Prostate gland (tissue), 2 donors: ENCODE data around the gene DSTYK.

Experiments
- POLR2A ChIP-seq: fragments of 450-650 bp; IDR thresholded peaks from one replicate; pipeline ENCODE4 v1.6.1; 2016; ENCODE audit warnings: antibody characterized with exemption, mild to moderate bottlenecking
- TF ChIP-seq, protein P1 (sequence below), 4 experiments: fragments of 200-600 bp in 2 of 4; fragments of 450-650 bp in 2 of 4; sonication (generic) in 2 of 4; IDR thresholded peaks; 1 replicate in 3 of 4; 2 replicates in 1 of 4; pipeline ENCODE4 v1.5.1; 2016 to 2019; ENCODE audit warnings: antibody characterized with exemption in 4 of 4, mild to moderate bottlenecking in 2 of 4, moderate library complexity in 2 of 4

DNA sequence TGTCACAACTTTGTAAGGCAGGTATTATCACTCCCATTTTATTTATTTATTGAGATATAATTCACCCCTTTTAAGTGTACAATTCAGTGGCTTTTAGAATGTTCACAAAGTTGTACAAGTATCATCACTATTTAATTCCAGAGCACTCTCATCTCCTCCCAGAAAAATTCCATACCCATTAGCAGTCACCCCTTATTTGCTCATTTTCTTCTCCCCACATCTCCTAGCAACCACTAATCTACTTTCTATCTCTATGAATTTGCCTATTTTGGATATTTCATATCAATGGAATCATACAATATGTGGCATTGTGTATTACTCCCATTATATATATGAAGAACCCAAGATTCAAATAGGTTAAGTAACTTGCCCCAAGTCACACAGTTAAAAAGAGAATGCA is 7.0 kb downstream of the DSTYK start:
- TF ChIP-seq, protein P1, sequence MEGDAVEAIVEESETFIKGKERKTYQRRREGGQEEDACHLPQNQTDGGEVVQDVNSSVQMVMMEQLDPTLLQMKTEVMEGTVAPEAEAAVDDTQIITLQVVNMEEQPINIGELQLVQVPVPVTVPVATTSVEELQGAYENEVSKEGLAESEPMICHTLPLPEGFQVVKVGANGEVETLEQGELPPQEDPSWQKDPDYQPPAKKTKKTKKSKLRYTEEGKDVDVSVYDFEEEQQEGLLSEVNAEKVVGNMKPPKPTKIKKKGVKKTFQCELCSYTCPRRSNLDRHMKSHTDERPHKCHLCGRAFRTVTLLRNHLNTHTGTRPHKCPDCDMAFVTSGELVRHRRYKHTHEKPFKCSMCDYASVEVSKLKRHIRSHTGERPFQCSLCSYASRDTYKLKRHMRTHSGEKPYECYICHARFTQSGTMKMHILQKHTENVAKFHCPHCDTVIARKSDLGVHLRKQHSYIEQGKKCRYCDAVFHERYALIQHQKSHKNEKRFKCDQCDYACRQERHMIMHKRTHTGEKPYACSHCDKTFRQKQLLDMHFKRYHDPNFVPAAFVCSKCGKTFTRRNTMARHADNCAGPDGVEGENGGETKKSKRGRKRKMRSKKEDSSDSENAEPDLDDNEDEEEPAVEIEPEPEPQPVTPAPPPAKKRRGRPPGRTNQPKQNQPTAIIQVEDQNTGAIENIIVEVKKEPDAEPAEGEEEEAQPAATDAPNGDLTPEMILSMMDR (IDR thresholded peaks at IDR 0.05), result no peak
- no peak for TF ChIP-seq POLR2A
